Hepatocyte (in vitro differentiated cells): ENCODE data around the gene PTPN14.
"Not testable (repeated sequence)": the region's sequence is repeated elsewhere in the genome, so short reads cannot be mapped to it uniquely, and the experiment has no call there.

Experiments used
- CTCF ChIP-seq: fragments of 200-600 bp; sonication (generic); IDR thresholded peaks from 2 replicates; pipeline ENCODE4 v1.5.1; 2016; ENCODE audit warnings: antibody characterized with exemption, mild to moderate bottlenecking; ENCODE audit not compliant: poor library complexity
- EZH2 ChIP-seq: fragments of 200-600 bp; sonication (generic); IDR thresholded peaks from 2 replicates; pipeline ENCODE4 v1.6.1; 2016; ENCODE audit warnings: antibody characterized with exemption, mild to moderate bottlenecking, borderline replicate concordance
- EZH2phosphoT487 ChIP-seq: fragments of 200-600 bp; sonication (generic); IDR thresholded peaks from one replicate; pipeline ENCODE4 v1.6.1; 2018; ENCODE audit warnings: antibody characterized with exemption, mild to moderate bottlenecking, low read depth, moderate library complexity; ENCODE audit not compliant: unreplicated experiment, severe bottlenecking

- TF ChIP-seq CTCF, EZH2phosphoT487, EZH2: not testable (repeated sequence)
These were observed 29.9 kb downstream of the PTPN14 start for GRCh38 chr1:214521458-214521857.
